ENCODE measurements around the gene C10orf120.

DNA sequence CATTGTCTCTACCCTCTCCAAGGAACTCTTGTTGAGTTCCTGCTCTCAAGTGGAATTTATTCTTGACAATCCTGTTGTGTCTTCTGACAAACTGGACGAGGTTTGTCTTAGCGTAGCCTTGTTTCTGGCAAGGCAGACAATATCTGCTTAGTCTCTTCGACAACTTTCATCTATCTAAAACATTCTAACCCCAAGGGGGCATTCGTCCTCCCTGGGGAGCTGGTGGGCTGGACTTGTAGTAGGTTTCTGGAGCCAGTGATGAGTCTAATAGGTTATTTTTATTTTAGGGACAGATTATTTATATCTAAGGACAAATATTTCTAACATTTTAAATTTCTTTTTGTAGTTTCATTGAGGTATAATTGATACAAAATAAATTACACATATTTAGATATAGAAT is 7.3 kb upstream of the C10orf120 start:
- TF ChIP-seq EP300 (IDR thresholded peaks at IDR 0.05) (no peak), POLR2A (IDR thresholded peaks at IDR 0.05; ENCODE audit: low read depth) (no peak)
- TF ChIP-seq, protein P1, sequence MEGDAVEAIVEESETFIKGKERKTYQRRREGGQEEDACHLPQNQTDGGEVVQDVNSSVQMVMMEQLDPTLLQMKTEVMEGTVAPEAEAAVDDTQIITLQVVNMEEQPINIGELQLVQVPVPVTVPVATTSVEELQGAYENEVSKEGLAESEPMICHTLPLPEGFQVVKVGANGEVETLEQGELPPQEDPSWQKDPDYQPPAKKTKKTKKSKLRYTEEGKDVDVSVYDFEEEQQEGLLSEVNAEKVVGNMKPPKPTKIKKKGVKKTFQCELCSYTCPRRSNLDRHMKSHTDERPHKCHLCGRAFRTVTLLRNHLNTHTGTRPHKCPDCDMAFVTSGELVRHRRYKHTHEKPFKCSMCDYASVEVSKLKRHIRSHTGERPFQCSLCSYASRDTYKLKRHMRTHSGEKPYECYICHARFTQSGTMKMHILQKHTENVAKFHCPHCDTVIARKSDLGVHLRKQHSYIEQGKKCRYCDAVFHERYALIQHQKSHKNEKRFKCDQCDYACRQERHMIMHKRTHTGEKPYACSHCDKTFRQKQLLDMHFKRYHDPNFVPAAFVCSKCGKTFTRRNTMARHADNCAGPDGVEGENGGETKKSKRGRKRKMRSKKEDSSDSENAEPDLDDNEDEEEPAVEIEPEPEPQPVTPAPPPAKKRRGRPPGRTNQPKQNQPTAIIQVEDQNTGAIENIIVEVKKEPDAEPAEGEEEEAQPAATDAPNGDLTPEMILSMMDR (IDR thresholded peaks at IDR 0.05) = no peak

Data from esophagus muscularis mucosa (tissue), 4 donors.